Tibial nerve (tissue), 4 donors: Measurements from ENCODE around the gene PCBP4. TPM values are rescaled to one million over a fixed set of nuclear protein-coding genes. Genes with fewer than 3 reads are reported as not detected.
A peak's percentile ranks its signal among the peaks of the same experiment; 100 is the strongest.

Source experiments
- DNase-seq, 2 donors: peaks; one replicate each; pipeline ENCODE4 v3.0.0-alpha.2; 2019; ENCODE audit warnings: low spot score in 2 of 2
- H3K27ac ChIP-seq, 4 donors: fragments of 200-600 bp; sonication (generic) in 3 of 4; one replicate each; pipeline ENCODE4 v1.5.1; 2017 to 2019; ENCODE audit warnings: mild to moderate bottlenecking in 1 of 4
- H3K27me3 ChIP-seq, 2 donors: fragments of 200-600 bp; sonication (generic) in 1 of 2; one replicate each; pipeline versions ENCODE4 v1.5.1 to v1.6.0; 2017 to 2019
- H3K36me3 ChIP-seq, 3 donors: fragments of 200-600 bp; sonication (generic); one replicate each; pipeline ENCODE4 v1.5.1; 2018 to 2019
- H3K4me1 ChIP-seq, 4 donors: fragments of 200-600 bp; sonication (generic) in 3 of 4; one replicate each; pipeline ENCODE4 v1.5.1; 2017 to 2019
- H3K4me3 ChIP-seq, 4 donors: fragments of 200-600 bp; sonication (generic) in 3 of 4; one replicate each; pipeline ENCODE4 v1.5.1; 2017 to 2019; ENCODE audit warnings: mild to moderate bottlenecking in 1 of 4, moderate library complexity in 1 of 4
- H3K9me3 ChIP-seq, 4 donors: fragments of 200-600 bp; sonication (generic) in 3 of 4; one replicate each; pipeline ENCODE4 v1.5.1; 2017 to 2019
- CTCF ChIP-seq, 5 experiments: fragments of 200-600 bp in 3 of 5; fragments of 450-650 bp in 2 of 5; sonication (generic) in 3 of 5; IDR thresholded peaks; one replicate each; pipeline ENCODE4 v1.5.1; 2016 to 2019; ENCODE audit warnings: antibody characterized with exemption in 5 of 5, mild to moderate bottlenecking in 3 of 5, moderate library complexity in 2 of 5
- EP300 ChIP-seq, 2 donors: sonication (generic); formaldehyde crosslinking; IDR thresholded peaks; one replicate each; pipeline ENCODE4 v1.6.1; 2017; ENCODE audit warnings: antibody characterized with exemption in 2 of 2, mild to moderate bottlenecking in 1 of 2
- POLR2A ChIP-seq, 2 donors: fragments of 450-650 bp; IDR thresholded peaks; one replicate each; pipeline ENCODE4 v1.6.1; 2017; ENCODE audit warnings: antibody characterized with exemption in 2 of 2, mild to moderate bottlenecking in 2 of 2, moderate library complexity in 2 of 2
- whole genome bisulfite sequencing, 2 donors: methylation state at CpG; one replicate each; pipeline ENCODE4 v1.1.5; 2018; 5-methylcytosine and 5-hydroxymethylcytosine counted together
- total RNA-seq, 4 donors: library from RNA; depleted of rRNA; stranded (reverse); fragments of >200 nt; gene quantifications; one replicate each; pipeline ENCODE4 v1.1.0, GENCODE V29; 2016

Gene PCBP4
- total RNA-seq, 4 donors from 2014 or later: 838 to 1,216 (median 1,000) TPM

- 89 to 91% methylated on average over 14 of the region's 14 CpGs for WGBS, 2 donors
- Histone ChIP-seq H3K4me1 (peaks cover 3 to 23% (median 16%) of the 10 kb centered on the region in 4 donors), H3K4me3 (no peak overlapping the region), H3K36me3 (peaks cover 0 to 43% (median 5%) of the 10 kb centered on the region in 3 donors), H3K27me3 (no peaks in the 10 kb centered on the region), H3K9me3 (no peaks in the 10 kb centered on the region), H3K27ac (no peak overlapping the region)
- no peak for DNase-seq
- TF ChIP-seq EP300 (IDR thresholded peaks at IDR 0.05): no peak
- TF ChIP-seq POLR2A (IDR thresholded peaks at IDR 0.05): no peak
- no peak for TF ChIP-seq CTCF (IDR thresholded peaks at IDR 0.05)
Measured at GRCh38 chr3:51945926-51946705, 21.1 kb downstream of the PCBP4 start.

GRCh38 chr3:51945031-51945840 lies 22.0 kb downstream of the PCBP4 start:
- H3K9me3 ChIP-seq: no peaks in the 10 kb centered on the region
- H3K4me1 ChIP-seq: peaks cover 3 to 32% (median 23%) of the 10 kb centered on the region in 4 donors
- H3K4me3 ChIP-seq: no peak overlapping the region
- H3K27ac ChIP-seq: no peak overlapping the region
- TF ChIP-seq CTCF (IDR thresholded peaks at IDR 0.05): no peak
- TF ChIP-seq EP300 (IDR thresholded peaks at IDR 0.05): no peak
- TF ChIP-seq POLR2A (IDR thresholded peaks at IDR 0.05): no peak
- H3K27me3 ChIP-seq: no peaks in the 10 kb centered on the region
- DNase-seq: no peak
- 80 to 86% methylated on average over 18 of the region's 18 CpGs for WGBS, 2 donors
- H3K36me3 ChIP-seq: peaks cover 0 to 43% (median 5%) of the 10 kb centered on the region in 3 donors

GRCh38 chr3:51944451-51945021 lies 22.7 kb downstream of the PCBP4 start:
- H3K4me1 ChIP-seq: peaks cover 3 to 38% (median 26%) of the 10 kb centered on the region in 4 donors
- peaks cover 0 to 43% (median 5%) of the 10 kb centered on the region in 3 donors for H3K36me3 ChIP-seq
- H3K27me3 ChIP-seq: no peaks in the 10 kb centered on the region
- no peaks in the 10 kb centered on the region for H3K9me3 ChIP-seq
- TF ChIP-seq POLR2A (IDR thresholded peaks at IDR 0.05) (no peak), CTCF (IDR thresholded peaks at IDR 0.05) (no peak), EP300 (IDR thresholded peaks at IDR 0.05) (no peak)
- WGBS, 2 donors: 85 to 87% methylated on average over 11 of the region's 11 CpGs
- H3K4me3 ChIP-seq: no peak overlapping the region
- H3K27ac ChIP-seq: no peak overlapping the region
- no peak for DNase-seq

GRCh38 chr3:51943451-51944391 lies 23.5 kb downstream of the PCBP4 start:
- 91 to 92% methylated on average over 18 to 21 of the region's 21 CpGs for WGBS, 2 donors
- peak overlapping the region; percentile 86 to 95 (median 92) for H3K27ac ChIP-seq
- peak overlapping the region in 1 of 4 donors; percentile 96 for H3K4me3 ChIP-seq
- no peaks in the 10 kb centered on the region for H3K27me3 ChIP-seq
- TF ChIP-seq POLR2A (IDR thresholded peaks at IDR 0.05): no peak
- TF ChIP-seq EP300 (IDR thresholded peaks at IDR 0.05): no peak
- H3K36me3 ChIP-seq: peaks cover 0 to 42% (median 5%) of the 10 kb centered on the region in 3 donors
- no peak for DNase-seq
- no peaks in the 10 kb centered on the region for H3K9me3 ChIP-seq
- peaks cover 3 to 38% (median 26%) of the 10 kb centered on the region in 4 donors for H3K4me1 ChIP-seq
